H1 (cell line): Measurements from ENCODE around the gene CACNA1D.

Experiments used
- ASH2L ChIP-seq: fragments of 200-600, 300-600 bp; sonication (generic); IDR thresholded peaks from one replicate; pipeline ENCODE4 v1.7.1; 2017; ENCODE audit warnings: low read length
- CEBPB ChIP-seq: IDR thresholded peaks from 2 replicates; pipeline ENCODE4 v1.6.1; 2012; ENCODE audit warnings: low read depth, low read length
- CHD1 ChIP-seq: IDR thresholded peaks from 2 replicates; pipeline ENCODE4 v1.6.1; 2012; ENCODE audit warnings: low read depth, low read length, improper control_type of control experiment
- CHD2 ChIP-seq: IDR thresholded peaks from 2 replicates; pipeline ENCODE4 v1.6.1; 2012; ENCODE audit warnings: low read length, improper control_type of control experiment
- EZH2 ChIP-seq: fragments of 200-600 bp; sonication (generic); IDR thresholded peaks from 2 replicates; pipeline ENCODE4 v1.7.1; 2012; ENCODE audit warnings: low read depth, mild to moderate bottlenecking, moderate library complexity, low read length, inconsistent platforms; ENCODE audit not compliant: severe bottlenecking
- JUND ChIP-seq: IDR thresholded peaks from 2 replicates; pipeline ENCODE4 v1.6.1; 2011; ENCODE audit warnings: mild to moderate bottlenecking, improper control_type of control experiment, low read length
- POLR2A ChIP-seq, 2 experiments: IDR thresholded peaks; 1 replicate in 1 of 2; 2 replicates in 1 of 2; pipeline ENCODE4 v1.6.1; 2011; ENCODE audit warnings: low read depth in 2 of 2, low read length in 2 of 2, mild to moderate bottlenecking in 2 of 2; ENCODE audit errors: control extremely low read depth in 1 of 2
- SIN3A ChIP-seq, 2 experiments: IDR thresholded peaks in 1 of 2; conservative IDR thresholded peaks in 1 of 2; 2 replicates each; pipeline ENCODE4 v1.6.1; 2011 to 2012; ENCODE audit warnings: low read length in 2 of 2, improper control_type of control experiment in 1 of 2, low read depth in 1 of 2, mild to moderate bottlenecking in 1 of 2
- TAF7 ChIP-seq: optimal IDR thresholded peaks from 2 replicates; pipeline ENCODE3; 2011; ENCODE audit warnings: low read depth, mild to moderate bottlenecking, inconsistent platforms, low read length, moderate library complexity, borderline replicate concordance
- TBP ChIP-seq: IDR thresholded peaks from 2 replicates; pipeline ENCODE4 v1.6.1; 2011; ENCODE audit warnings: low read depth, low read length, improper control_type of control experiment
- TCF12 ChIP-seq: IDR thresholded peaks from 2 replicates; pipeline ENCODE4 v1.6.1; 2011; ENCODE audit warnings: low read depth, mild to moderate bottlenecking, low read length
- YY1 ChIP-seq: IDR thresholded peaks from 2 replicates; pipeline ENCODE4 v1.6.1; 2011; ENCODE audit warnings: low read depth, mild to moderate bottlenecking, low read length
- ZNF274 ChIP-seq: IDR thresholded peaks from 2 replicates; pipeline ENCODE4 v1.7.0; 2012; ENCODE audit warnings: low read length, borderline replicate concordance; ENCODE audit errors: extremely low read depth
- TF ChIP-seq, protein P1 (sequence below), 3 experiments: IDR thresholded peaks; 1 replicate in 2 of 3; 2 replicates in 1 of 3; pipeline versions ENCODE4 v1.5.1 to v1.6.1; 2011; ENCODE audit warnings: low read length in 3 of 3, mild to moderate bottlenecking in 3 of 3, inconsistent platforms in 2 of 3, low read depth in 1 of 3, moderate library complexity in 1 of 3; ENCODE audit not compliant: insufficient read depth in 1 of 3; ENCODE audit errors: control extremely low read depth in 1 of 3

DNA sequence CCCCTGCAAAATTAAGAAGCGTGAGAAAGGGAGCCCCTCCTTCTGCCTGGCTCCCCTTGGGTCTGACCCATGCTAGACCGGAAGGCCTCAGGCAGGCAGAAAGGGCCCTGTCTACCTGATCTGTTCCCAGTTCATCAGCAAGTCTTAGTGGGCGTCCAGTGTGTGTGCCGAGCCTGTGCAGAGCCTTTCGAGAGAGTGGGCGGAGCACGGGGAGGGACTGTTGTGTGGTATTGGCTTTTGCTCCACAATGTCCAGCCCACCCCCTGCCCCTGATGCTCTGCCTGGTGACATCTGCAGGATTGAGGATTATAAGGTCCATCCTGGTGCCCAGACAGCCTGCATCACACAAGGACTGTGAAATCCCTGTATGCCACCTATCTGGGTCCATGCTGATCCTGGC lies 268.9 kb downstream of the CACNA1D start:
- no peak for TF ChIP-seq CHD2
- no peak for TF ChIP-seq JUND
- TF ChIP-seq TCF12 = no peak
- TF ChIP-seq TBP = no peak
- no peak for TF ChIP-seq YY1
- no peak for TF ChIP-seq TAF7
- no peak for TF ChIP-seq POLR2A (IDR thresholded peaks at IDR 0.05; ENCODE audit: control extremely low read depth in 1 of 2, low read depth in 2 of 2, low read length in 2 of 2)
- no peak for TF ChIP-seq SIN3A (conservative IDR thresholded peaks at IDR 0.05 in 1 of 2, IDR thresholded peaks at IDR 0.05 in 1 of 2; ENCODE audit: low read depth in 1 of 2, low read length in 2 of 2)
- no peak for TF ChIP-seq ASH2L
- no peak for TF ChIP-seq ZNF274
- TF ChIP-seq, protein P1, sequence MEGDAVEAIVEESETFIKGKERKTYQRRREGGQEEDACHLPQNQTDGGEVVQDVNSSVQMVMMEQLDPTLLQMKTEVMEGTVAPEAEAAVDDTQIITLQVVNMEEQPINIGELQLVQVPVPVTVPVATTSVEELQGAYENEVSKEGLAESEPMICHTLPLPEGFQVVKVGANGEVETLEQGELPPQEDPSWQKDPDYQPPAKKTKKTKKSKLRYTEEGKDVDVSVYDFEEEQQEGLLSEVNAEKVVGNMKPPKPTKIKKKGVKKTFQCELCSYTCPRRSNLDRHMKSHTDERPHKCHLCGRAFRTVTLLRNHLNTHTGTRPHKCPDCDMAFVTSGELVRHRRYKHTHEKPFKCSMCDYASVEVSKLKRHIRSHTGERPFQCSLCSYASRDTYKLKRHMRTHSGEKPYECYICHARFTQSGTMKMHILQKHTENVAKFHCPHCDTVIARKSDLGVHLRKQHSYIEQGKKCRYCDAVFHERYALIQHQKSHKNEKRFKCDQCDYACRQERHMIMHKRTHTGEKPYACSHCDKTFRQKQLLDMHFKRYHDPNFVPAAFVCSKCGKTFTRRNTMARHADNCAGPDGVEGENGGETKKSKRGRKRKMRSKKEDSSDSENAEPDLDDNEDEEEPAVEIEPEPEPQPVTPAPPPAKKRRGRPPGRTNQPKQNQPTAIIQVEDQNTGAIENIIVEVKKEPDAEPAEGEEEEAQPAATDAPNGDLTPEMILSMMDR (IDR thresholded peaks at IDR 0.05; ENCODE audit: control extremely low read depth in 1 of 3, insufficient read depth in 1 of 3, low read depth in 1 of 3, low read length in 3 of 3) = no peak
- TF ChIP-seq CHD1 = no peak
- no peak for TF ChIP-seq CEBPB
- TF ChIP-seq EZH2 = no peak
